ENCODE results near the gene UXT. TPM values are rescaled to one million over a fixed set of nuclear protein-coding genes. Genes with fewer than 3 reads are reported as not detected.

UXT gene
- total and polyA plus RNA-seq, 9 of the 15 experiments (the other 6 are each of a cell fraction or from before 2014, with no cell fraction given), result 141 to 300 (median 204) TPM

DNA sequence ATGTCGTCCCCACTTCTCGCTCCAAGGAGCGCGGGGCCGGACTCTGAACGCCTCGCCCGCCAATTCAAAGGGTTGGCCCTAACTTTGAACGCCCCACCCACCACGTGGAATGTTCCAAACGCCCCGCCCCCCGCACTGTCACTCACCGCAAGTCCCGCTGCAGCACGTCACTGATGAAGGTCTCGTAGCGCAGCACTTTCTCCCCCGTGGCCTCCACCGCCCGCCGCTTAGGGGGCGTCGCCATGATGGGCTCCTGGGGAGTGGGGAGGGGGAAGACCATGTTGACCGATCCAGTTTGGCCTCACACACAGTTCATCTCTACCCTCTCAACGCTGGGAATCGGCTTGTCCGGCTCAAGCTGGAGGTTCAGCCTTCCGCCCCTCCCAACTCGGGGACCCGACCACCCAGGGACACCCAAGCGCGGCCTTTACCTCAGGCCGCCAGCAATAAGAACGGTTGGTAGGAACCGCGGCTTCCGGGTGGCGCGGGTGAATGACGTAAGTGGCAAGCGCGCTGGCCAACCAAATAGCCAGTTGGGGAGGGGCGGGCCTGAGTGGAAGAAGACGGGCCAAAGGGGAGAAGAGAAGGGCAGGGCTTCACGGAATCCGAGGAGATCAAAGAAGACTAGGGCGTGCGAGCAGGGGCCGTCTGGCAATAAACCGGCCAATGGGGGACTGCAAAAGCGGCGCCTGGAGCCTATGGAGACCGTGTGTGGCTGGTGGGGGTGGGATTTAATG, at the start of gene UXT (continued):
- TF ChIP-seq, protein P1, sequence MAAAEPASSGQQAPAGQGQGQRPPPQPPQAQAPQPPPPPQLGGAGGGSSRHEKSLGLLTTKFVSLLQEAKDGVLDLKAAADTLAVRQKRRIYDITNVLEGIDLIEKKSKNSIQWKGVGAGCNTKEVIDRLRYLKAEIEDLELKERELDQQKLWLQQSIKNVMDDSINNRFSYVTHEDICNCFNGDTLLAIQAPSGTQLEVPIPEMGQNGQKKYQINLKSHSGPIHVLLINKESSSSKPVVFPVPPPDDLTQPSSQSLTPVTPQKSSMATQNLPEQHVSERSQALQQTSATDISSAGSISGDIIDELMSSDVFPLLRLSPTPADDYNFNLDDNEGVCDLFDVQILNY (CRISPR knock-in tag; IDR thresholded peaks at IDR 0.05), result no peak
- TF ChIP-seq ZNF699 (CRISPR knock-in tag; IDR thresholded peaks at IDR 0.05; ENCODE audit: insufficient replicate concordance) (no peak), ZNF311 (CRISPR knock-in tag; IDR thresholded peaks at IDR 0.05) (no peak), NFYB (IDR thresholded peaks at IDR 0.05; ENCODE audit: extremely low read depth, insufficient read length) (peak; percentile 59), MTF1 (CRISPR knock-in tag; IDR thresholded peaks at IDR 0.05; ENCODE audit: borderline replicate concordance) (no peak), HOXB6 (CRISPR knock-in tag; IDR thresholded peaks at IDR 0.05; ENCODE audit: borderline replicate concordance) (no peak), ARID1B (IDR thresholded peaks at IDR 0.05) (0 out of 2 replicates have a peak, but pooled peaks have one; percentile 24)
- TF ChIP-seq, protein P2, sequence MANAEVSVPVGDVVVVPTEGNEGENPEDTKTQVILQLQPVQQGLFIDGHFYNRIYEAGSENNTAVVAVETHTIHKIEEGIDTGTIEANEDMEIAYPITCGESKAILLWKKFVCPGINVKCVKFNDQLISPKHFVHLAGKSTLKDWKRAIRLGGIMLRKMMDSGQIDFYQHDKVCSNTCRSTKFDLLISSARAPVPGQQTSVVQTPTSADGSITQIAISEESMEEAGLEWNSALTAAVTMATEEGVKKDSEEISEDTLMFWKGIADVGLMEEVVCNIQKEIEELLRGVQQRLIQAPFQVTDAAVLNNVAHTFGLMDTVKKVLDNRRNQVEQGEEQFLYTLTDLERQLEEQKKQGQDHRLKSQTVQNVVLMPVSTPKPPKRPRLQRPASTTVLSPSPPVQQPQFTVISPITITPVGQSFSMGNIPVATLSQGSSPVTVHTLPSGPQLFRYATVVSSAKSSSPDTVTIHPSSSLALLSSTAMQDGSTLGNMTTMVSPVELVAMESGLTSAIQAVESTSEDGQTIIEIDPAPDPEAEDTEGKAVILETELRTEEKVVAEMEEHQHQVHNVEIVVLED (CRISPR knock-in tag; IDR thresholded peaks at IDR 0.05), result 0 out of 2 replicates have a peak, but pooled peaks have one; percentile 14
- TF ChIP-seq, protein P3, sequence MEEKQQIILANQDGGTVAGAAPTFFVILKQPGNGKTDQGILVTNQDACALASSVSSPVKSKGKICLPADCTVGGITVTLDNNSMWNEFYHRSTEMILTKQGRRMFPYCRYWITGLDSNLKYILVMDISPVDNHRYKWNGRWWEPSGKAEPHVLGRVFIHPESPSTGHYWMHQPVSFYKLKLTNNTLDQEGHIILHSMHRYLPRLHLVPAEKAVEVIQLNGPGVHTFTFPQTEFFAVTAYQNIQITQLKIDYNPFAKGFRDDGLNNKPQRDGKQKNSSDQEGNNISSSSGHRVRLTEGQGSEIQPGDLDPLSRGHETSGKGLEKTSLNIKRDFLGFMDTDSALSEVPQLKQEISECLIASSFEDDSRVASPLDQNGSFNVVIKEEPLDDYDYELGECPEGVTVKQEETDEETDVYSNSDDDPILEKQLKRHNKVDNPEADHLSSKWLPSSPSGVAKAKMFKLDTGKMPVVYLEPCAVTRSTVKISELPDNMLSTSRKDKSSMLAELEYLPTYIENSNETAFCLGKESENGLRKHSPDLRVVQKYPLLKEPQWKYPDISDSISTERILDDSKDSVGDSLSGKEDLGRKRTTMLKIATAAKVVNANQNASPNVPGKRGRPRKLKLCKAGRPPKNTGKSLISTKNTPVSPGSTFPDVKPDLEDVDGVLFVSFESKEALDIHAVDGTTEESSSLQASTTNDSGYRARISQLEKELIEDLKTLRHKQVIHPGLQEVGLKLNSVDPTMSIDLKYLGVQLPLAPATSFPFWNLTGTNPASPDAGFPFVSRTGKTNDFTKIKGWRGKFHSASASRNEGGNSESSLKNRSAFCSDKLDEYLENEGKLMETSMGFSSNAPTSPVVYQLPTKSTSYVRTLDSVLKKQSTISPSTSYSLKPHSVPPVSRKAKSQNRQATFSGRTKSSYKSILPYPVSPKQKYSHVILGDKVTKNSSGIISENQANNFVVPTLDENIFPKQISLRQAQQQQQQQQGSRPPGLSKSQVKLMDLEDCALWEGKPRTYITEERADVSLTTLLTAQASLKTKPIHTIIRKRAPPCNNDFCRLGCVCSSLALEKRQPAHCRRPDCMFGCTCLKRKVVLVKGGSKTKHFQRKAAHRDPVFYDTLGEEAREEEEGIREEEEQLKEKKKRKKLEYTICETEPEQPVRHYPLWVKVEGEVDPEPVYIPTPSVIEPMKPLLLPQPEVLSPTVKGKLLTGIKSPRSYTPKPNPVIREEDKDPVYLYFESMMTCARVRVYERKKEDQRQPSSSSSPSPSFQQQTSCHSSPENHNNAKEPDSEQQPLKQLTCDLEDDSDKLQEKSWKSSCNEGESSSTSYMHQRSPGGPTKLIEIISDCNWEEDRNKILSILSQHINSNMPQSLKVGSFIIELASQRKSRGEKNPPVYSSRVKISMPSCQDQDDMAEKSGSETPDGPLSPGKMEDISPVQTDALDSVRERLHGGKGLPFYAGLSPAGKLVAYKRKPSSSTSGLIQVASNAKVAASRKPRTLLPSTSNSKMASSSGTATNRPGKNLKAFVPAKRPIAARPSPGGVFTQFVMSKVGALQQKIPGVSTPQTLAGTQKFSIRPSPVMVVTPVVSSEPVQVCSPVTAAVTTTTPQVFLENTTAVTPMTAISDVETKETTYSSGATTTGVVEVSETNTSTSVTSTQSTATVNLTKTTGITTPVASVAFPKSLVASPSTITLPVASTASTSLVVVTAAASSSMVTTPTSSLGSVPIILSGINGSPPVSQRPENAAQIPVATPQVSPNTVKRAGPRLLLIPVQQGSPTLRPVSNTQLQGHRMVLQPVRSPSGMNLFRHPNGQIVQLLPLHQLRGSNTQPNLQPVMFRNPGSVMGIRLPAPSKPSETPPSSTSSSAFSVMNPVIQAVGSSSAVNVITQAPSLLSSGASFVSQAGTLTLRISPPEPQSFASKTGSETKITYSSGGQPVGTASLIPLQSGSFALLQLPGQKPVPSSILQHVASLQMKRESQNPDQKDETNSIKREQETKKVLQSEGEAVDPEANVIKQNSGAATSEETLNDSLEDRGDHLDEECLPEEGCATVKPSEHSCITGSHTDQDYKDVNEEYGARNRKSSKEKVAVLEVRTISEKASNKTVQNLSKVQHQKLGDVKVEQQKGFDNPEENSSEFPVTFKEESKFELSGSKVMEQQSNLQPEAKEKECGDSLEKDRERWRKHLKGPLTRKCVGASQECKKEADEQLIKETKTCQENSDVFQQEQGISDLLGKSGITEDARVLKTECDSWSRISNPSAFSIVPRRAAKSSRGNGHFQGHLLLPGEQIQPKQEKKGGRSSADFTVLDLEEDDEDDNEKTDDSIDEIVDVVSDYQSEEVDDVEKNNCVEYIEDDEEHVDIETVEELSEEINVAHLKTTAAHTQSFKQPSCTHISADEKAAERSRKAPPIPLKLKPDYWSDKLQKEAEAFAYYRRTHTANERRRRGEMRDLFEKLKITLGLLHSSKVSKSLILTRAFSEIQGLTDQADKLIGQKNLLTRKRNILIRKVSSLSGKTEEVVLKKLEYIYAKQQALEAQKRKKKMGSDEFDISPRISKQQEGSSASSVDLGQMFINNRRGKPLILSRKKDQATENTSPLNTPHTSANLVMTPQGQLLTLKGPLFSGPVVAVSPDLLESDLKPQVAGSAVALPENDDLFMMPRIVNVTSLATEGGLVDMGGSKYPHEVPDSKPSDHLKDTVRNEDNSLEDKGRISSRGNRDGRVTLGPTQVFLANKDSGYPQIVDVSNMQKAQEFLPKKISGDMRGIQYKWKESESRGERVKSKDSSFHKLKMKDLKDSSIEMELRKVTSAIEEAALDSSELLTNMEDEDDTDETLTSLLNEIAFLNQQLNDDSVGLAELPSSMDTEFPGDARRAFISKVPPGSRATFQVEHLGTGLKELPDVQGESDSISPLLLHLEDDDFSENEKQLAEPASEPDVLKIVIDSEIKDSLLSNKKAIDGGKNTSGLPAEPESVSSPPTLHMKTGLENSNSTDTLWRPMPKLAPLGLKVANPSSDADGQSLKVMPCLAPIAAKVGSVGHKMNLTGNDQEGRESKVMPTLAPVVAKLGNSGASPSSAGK (IDR thresholded peaks at IDR 0.05), result peak; percentile 97
